Measurements from ENCODE around the gene UBXN2A. TPM values are rescaled to one million over a fixed set of nuclear protein-coding genes. Genes with fewer than 3 reads are reported as not detected.

The UBXN2A gene
- total and polyA plus RNA-seq, 2 of the 8 experiments (the other 6 are each of a cell fraction or from before 2014, with no cell fraction given): 3.6 to 20.4 TPM

DNA sequence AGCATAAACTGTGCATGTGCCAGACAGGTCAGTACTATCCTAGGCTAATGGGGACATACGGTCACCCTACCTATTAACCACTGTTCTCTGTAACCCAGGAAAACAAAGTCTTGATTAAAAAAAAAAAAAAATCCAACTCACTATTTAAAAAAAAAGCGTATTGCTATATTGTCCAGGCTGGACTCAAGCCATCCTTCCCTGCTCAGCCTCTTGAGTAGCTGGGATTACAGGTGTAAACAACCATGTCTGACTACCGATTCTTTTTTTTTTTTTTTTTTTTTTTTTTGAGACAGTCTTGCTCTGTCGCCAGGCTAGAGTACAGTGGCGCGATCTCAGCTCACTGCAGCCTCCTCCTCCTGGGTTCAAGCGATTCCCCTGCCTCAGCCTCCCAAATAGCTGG is 24.9 kb upstream of the UBXN2A start:
- H2BK20ac ChIP-seq (ENCODE audit: low read length): no peak overlapping the region
- no peak overlapping the region for H3K23ac ChIP-seq (ENCODE audit: insufficient read length)
- H3K4ac ChIP-seq (replicated peaks; ENCODE audit: insufficient read length, low read depth, low read length): no peak overlapping the region
- no peaks in the 10 kb centered on the region for H3K36me3 ChIP-seq (ENCODE audit: control insufficient read depth in 2 of 4, insufficient read depth in 4 of 4, low read length in 3 of 4)
- no peak for DNase-seq (ENCODE audit: low read depth in 1 of 2, low spot score in 2 of 2)
- H3K14ac ChIP-seq (ENCODE audit: insufficient read length): no peak overlapping the region
- no peak overlapping the region for H3K27ac ChIP-seq (ENCODE audit: low read depth, low read length)
- no peaks in the 10 kb centered on the region; the same call in none of the 2 replicates for H3K79me1 ChIP-seq (ENCODE audit: low read depth, low read length)
- H3K9me3 ChIP-seq (ENCODE audit: insufficient read depth in 2 of 2, low read depth in 1 of 2, low read length in 1 of 2): no peaks in the 10 kb centered on the region
- H2AFZ ChIP-seq (ENCODE audit: low read length): no peak overlapping the region
- no peak overlapping the region for H3K9ac ChIP-seq (replicated peaks in 1 of 4; ENCODE audit: extremely low read depth in 1 of 4, low read depth in 3 of 4, low read length in 3 of 4)
- H2AK5ac ChIP-seq (ENCODE audit: low read depth, low read length): no peak overlapping the region
- no peak overlapping the region for H3K4me3 ChIP-seq (ENCODE audit: extremely low read depth in 1 of 4, insufficient read depth in 2 of 4, low read depth in 3 of 4, low read length in 4 of 4)
- H4K91ac ChIP-seq (replicated peaks; ENCODE audit: insufficient read length, low read length): no peak overlapping the region
- FAIRE-seq: no peak
- H3K4me2 ChIP-seq (ENCODE audit: insufficient read depth in 1 of 2, low read depth in 2 of 2, low read length in 2 of 2): no peak overlapping the region
- H3K79me2 ChIP-seq (ENCODE audit: control insufficient read depth in 1 of 2, insufficient read depth in 2 of 2, low read length in 2 of 2): peaks cover 7 to 73% of the 10 kb centered on the region in 2 experiments; a peak in 3 of 4 replicates
- H3K23me2 ChIP-seq (ENCODE audit: low read depth, low read length): no peaks in the 10 kb centered on the region
- no peaks in the 10 kb centered on the region for H3K27me3 ChIP-seq (replicated peaks in 1 of 4; ENCODE audit: control insufficient read depth in 3 of 4, extremely low read depth in 1 of 4, insufficient read depth in 3 of 4, low read length in 3 of 4)
- H3K56ac ChIP-seq (replicated peaks; ENCODE audit: insufficient read length, low read depth, low read length): no peak overlapping the region
- no peak overlapping the region for H3K18ac ChIP-seq (ENCODE audit: extremely low read depth, low read length)
- H2BK15ac ChIP-seq (ENCODE audit: low read length): no peak overlapping the region
- WGBS, 2 experiments (ENCODE audit: extremely low coverage in 1 of 2, insufficient coverage in 1 of 2, insufficient read length in 1 of 2, insufficient replicate concordance in 2 of 2, low coverage in 1 of 2, low lambda C conversion rate in 2 of 2, missing lambda C conversion rate in 1 of 2): 97% methylated on average over 4 of the region's 7 CpGs; no CpG with 5 or more reads in 1 of the 2 experiments
- no peak overlapping the region for H4K5ac ChIP-seq (ENCODE audit: insufficient read length, low read depth, low read length)
- H4K20me1 ChIP-seq (replicated peaks in 1 of 2; ENCODE audit: control insufficient read depth in 1 of 2, insufficient read depth in 2 of 2, low read length in 2 of 2): peaks cover 2 to 3% of the 10 kb centered on the region in 2 experiments
- H2BK120ac ChIP-seq (replicated peaks; ENCODE audit: low read depth, low read length): no peak overlapping the region
- H2BK5ac ChIP-seq (ENCODE audit: low read depth, low read length): no peak overlapping the region
- H3K4me1 ChIP-seq (replicated peaks in 1 of 4; ENCODE audit: control insufficient read depth in 3 of 4, insufficient read depth in 4 of 4, low read length in 3 of 4): peaks cover 0 to 5% (median 2%) of the 10 kb centered on the region in 4 experiments; a peak in 4 of 7 replicates
- H4K8ac ChIP-seq (ENCODE audit: extremely low read depth, insufficient read depth, low read length): no peak overlapping the region
- ChIA-PET CTCF (ENCODE audit: partially characterized antibody) (interaction anchor here (0.6 to 1.7 kb wide), 4 partner anchors 10 to 629 kb away, joined by 3 to 4 read pairs (median 3); no protein-coding TSS in a partner anchor), POLR2A (ENCODE audit: partially characterized antibody) (interaction anchor here (1.4 kb wide), 1 partner anchor 12 kb away, joined by 7 read pairs; the partner anchor contains the start of gene ATAD2B)
- H2BK12ac ChIP-seq (ENCODE audit: low read depth, low read length): no peak overlapping the region
- TF ChIP-seq SIN3A (conservative IDR thresholded peaks at IDR 0.05 in 1 of 2, IDR thresholded peaks at IDR 0.05 in 1 of 2; ENCODE audit: low read depth in 1 of 2, low read length in 2 of 2) (no peak), CHD1 (IDR thresholded peaks at IDR 0.05; ENCODE audit: low read depth, low read length) (no peak), EZH2 (IDR thresholded peaks at IDR 0.05; ENCODE audit: low read depth, low read length, severe bottlenecking) (no peak), HDAC6 (IDR thresholded peaks at IDR 0.05; ENCODE audit: low read depth, low read length) (no peak), POLR2AphosphoS5 (IDR thresholded peaks at IDR 0.05; ENCODE audit: low read depth, low read length) (no peak), E2F6 (IDR thresholded peaks at IDR 0.05) (no peak), RXRA (IDR thresholded peaks at IDR 0.05; ENCODE audit: insufficient read depth, low read depth, low read length) (no peak)
- TF ChIP-seq, protein P1, sequence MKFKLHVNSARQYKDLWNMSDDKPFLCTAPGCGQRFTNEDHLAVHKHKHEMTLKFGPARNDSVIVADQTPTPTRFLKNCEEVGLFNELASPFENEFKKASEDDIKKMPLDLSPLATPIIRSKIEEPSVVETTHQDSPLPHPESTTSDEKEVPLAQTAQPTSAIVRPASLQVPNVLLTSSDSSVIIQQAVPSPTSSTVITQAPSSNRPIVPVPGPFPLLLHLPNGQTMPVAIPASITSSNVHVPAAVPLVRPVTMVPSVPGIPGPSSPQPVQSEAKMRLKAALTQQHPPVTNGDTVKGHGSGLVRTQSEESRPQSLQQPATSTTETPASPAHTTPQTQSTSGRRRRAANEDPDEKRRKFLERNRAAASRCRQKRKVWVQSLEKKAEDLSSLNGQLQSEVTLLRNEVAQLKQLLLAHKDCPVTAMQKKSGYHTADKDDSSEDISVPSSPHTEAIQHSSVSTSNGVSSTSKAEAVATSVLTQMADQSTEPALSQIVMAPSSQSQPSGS (IDR thresholded peaks at IDR 0.05; ENCODE audit: low read length): no peak

All from H1 (cell line).